ENCODE results near the gene KNTC1.

GRCh38 chr12:122528992-122529391, 1.9 kb downstream of the KNTC1 start:
- no peak for TF ChIP-seq CTCF (IDR thresholded peaks at IDR 0.05 in 8 of 11, conservative IDR thresholded peaks at IDR 0.05 in 3 of 11)
- no peak for TF ChIP-seq POLR2A (IDR thresholded peaks at IDR 0.05)
